HEK293T (cell line): ENCODE results near the gene CASP2.

ENCODE experiments used
- CTCF ChIA-PET: fragments of 350-600 bp; formaldehyde crosslinking; extraction: SDS; loops from one replicate; lab custom pipeline; 2021; ENCODE audit warnings: antibody characterized with exemption, inconsistent platforms; lab: Yijun Ruan, JAX
- POLR2A ChIA-PET: fragments of 350-600 bp; formaldehyde crosslinking; extraction: SDS; loops from one replicate; lab custom pipeline; 2020; ENCODE audit warnings: antibody characterized with exemption, inconsistent platforms; lab: Yijun Ruan, JAX
- DNase-seq: peaks from one replicate; pipeline ENCODE4 v3.0.0; 2012; ENCODE audit warnings: mixed read lengths; ENCODE audit errors: extremely low spot score
- ARNT ChIP-seq: fragments of 450-650 bp; IDR thresholded peaks from 2 replicates; pipeline ENCODE4 v1.6.1; 2017; ENCODE audit warnings: mild to moderate bottlenecking
- BHLHE40 ChIP-seq: fragments of 450-650 bp; IDR thresholded peaks from 2 replicates; pipeline ENCODE4 v1.6.1; 2016; ENCODE audit warnings: mild to moderate bottlenecking, moderate library complexity, borderline replicate concordance
- CTBP1 ChIP-seq: fragments of 450-650 bp; IDR thresholded peaks from 2 replicates; pipeline ENCODE4 v1.6.1; 2016; ENCODE audit warnings: borderline replicate concordance
- ELF4 ChIP-seq: fragments of 450-650 bp; IDR thresholded peaks from 2 replicates; pipeline ENCODE4 v1.6.1; 2017; ENCODE audit warnings: antibody characterized with exemption
- FOXA1 ChIP-seq: fragments of 450-650 bp; IDR thresholded peaks from 2 replicates; pipeline ENCODE4 v1.6.1; 2016; ENCODE audit warnings: mild to moderate bottlenecking
- FOXK2 ChIP-seq: fragments of 450-650 bp; IDR thresholded peaks from 2 replicates; pipeline ENCODE4 v1.6.1; 2016; ENCODE audit warnings: mild to moderate bottlenecking
- FOXM1 ChIP-seq: fragments of 450-650 bp; IDR thresholded peaks from 2 replicates; pipeline ENCODE4 v1.6.1; 2017; ENCODE audit warnings: mild to moderate bottlenecking, borderline replicate concordance
- HDGF ChIP-seq: fragments of 450-650 bp; IDR thresholded peaks from 2 replicates; pipeline ENCODE4 v1.6.1; 2017; ENCODE audit warnings: antibody characterized with exemption, borderline replicate concordance
- L3MBTL2 ChIP-seq: fragments of 450-650 bp; conservative IDR thresholded peaks from 2 replicates; pipeline ENCODE4 v1.6.1; 2016; ENCODE audit warnings: mild to moderate bottlenecking
- LEF1 ChIP-seq: fragments of 450-650 bp; IDR thresholded peaks from 2 replicates; pipeline ENCODE4 v1.6.1; 2017; ENCODE audit warnings: mild to moderate bottlenecking, borderline replicate concordance
- NFRKB ChIP-seq: fragments of 450-650 bp; IDR thresholded peaks from 2 replicates; pipeline ENCODE4 v1.6.1; 2016; ENCODE audit warnings: mild to moderate bottlenecking, moderate library complexity
- SP1 ChIP-seq: fragments of 450-650 bp; IDR thresholded peaks from 2 replicates; pipeline ENCODE4 v1.6.1; 2017
- SUZ12 ChIP-seq: fragments of 450-650 bp; IDR thresholded peaks from 2 replicates; pipeline ENCODE4 v1.6.1; 2016; ENCODE audit warnings: mild to moderate bottlenecking
- TARDBP ChIP-seq: fragments of 450-650 bp; IDR thresholded peaks from 2 replicates; pipeline ENCODE4 v1.6.1; 2016
- ZNF384 ChIP-seq: fragments of 450-650 bp; IDR thresholded peaks from 2 replicates; pipeline ENCODE4 v1.6.1; 2016
- TF ChIP-seq, protein P1 (sequence below): fragments of 450-650 bp; IDR thresholded peaks from 2 replicates; pipeline ENCODE4 v1.6.1; 2016

CASP2 gene

DNA sequence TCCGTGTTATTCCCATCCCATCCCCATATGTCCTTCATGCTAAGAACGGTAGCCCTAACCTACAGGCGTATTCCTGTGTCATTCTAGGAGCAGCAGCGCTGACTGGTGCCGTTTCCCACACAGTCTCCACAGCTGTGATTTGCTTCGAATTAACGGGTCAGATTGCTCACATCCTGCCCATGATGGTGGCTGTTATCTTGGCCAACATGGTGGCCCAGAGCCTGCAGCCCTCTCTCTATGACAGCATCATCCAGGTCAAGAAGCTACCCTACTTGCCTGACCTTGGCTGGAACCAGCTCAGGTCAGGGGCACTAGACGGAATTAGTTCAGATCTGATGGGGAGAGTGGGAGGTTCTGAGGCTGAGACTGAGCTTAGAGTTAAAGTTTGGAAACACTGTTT is 53.7 kb downstream of the CASP2 start:
- ChIA-PET POLR2A (no interaction called here), CTCF (no interaction called here)
- no peak for TF ChIP-seq TARDBP
- TF ChIP-seq ZNF384, result no peak
- TF ChIP-seq, protein P1, sequence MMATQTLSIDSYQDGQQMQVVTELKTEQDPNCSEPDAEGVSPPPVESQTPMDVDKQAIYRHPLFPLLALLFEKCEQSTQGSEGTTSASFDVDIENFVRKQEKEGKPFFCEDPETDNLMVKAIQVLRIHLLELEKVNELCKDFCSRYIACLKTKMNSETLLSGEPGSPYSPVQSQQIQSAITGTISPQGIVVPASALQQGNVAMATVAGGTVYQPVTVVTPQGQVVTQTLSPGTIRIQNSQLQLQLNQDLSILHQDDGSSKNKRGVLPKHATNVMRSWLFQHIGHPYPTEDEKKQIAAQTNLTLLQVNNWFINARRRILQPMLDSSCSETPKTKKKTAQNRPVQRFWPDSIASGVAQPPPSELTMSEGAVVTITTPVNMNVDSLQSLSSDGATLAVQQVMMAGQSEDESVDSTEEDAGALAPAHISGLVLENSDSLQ, result no peak
- no peak for TF ChIP-seq ARNT
- DNase-seq, result no peak

DNA sequence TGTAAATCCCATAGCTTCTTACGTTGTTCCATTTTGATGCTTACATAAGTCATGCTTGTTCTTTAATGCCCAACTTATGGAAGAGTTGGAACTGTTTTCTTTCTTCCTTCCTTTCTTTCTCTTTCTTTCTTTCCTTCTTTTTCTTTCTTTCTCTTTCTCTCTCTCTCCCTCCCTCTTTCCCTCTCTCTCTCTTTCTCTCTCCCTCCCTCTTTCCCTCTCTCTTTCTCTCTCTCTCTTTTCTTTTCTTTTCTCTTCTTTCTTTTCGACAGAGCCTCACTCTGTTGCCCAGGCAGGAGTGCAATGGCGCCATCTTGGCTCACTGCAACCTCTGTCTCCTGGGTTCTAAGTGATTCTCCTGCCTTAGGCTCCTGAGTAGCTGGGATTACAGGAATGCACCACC is 55.4 kb downstream of the CASP2 start:
- no peak for TF ChIP-seq BHLHE40
- no peak for TF ChIP-seq FOXM1
- TF ChIP-seq FOXK2, result no peak
- no peak for TF ChIP-seq ARNT
- no peak for TF ChIP-seq ZNF384

DNA sequence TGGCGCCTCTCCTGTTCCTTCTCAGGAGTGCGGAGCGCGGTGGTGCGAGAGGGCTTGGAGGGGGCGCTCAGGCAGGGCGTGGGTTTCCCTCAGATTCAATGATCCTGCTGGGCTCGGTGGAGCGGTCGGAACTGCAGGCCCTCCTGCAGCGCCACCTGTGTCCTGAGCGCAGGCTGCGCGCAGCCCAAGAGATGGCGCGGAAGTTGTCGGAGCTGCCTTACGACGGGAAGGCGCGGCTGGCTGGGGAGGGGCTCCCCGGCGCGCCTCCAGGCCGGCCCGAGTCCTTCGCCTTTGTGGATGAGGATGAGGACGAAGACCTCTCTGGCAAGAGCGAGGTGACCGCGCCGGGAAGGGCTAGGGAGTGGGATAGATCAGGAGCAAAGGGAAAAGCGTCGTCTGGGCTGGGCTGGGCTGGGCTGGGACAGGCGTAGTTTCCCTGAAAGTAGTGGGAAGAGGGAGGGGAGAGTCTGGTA is 57.3 kb downstream of the CASP2 start:
- TF ChIP-seq SUZ12 (no peak), L3MBTL2 (peak; percentile 45; the same call in 1 of the 2 replicates), FOXK2 (no peak), SP1 (no peak), ELF4 (no peak), CTBP1 (no peak), TARDBP (no peak)
- TF ChIP-seq, protein P1, result no peak
- ChIA-PET CTCF (interaction anchor here (0.6 to 2.7 kb wide), 10 partner anchors 9 to 758 kb away, joined by 3 to 12 read pairs (median 4); no protein-coding TSS in a partner anchor), POLR2A (interaction anchor here (1.2 kb wide), 1 partner anchor 9 kb away, joined by 4 read pairs; no protein-coding TSS in a partner anchor)
- DNase-seq, result peak; percentile 89

More for the DNA sequence above, 55.4 kb downstream of the CASP2 start:
- ChIA-PET CTCF (no interaction called here), POLR2A (no interaction called here)
- no peak for DNase-seq

DNA sequence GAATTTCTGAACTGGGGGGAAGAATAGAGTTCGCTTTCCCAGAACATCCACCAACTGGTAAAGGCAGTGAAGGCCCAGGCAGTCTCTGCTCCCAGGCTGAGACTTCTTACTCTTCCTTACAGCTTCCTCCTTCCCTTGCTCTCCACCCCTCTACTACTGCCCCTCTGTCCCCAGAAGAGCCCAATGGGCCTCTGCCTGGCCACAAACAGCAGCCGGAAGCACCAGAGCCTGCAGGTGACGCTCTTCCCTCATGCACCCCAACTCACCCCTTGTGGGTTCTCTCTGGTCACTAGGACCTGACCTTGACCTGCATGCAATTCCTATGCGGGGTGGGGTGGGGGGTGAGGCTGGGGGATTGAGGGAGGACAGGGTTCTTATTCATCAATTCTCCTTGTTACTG is 57.9 kb downstream of the CASP2 start:
- POLR2A ChIA-PET, result interaction anchor here (1.2 kb wide), 1 partner anchor 9 kb away, joined by 4 read pairs; no protein-coding TSS in a partner anchor
- TF ChIP-seq, protein P1, result no peak
- TF ChIP-seq SUZ12, result no peak
- TF ChIP-seq SP1, result no peak
- TF ChIP-seq HDGF, result no peak
- no peak for TF ChIP-seq CTBP1
- TF ChIP-seq FOXM1, result no peak
- no peak for TF ChIP-seq FOXA1
- DNase-seq, result no peak
- CTCF ChIA-PET, result interaction anchor here (0.9 to 2.7 kb wide), 6 partner anchors 9 to 71 kb away, joined by 3 to 12 read pairs (median 5); no protein-coding TSS in a partner anchor

DNA sequence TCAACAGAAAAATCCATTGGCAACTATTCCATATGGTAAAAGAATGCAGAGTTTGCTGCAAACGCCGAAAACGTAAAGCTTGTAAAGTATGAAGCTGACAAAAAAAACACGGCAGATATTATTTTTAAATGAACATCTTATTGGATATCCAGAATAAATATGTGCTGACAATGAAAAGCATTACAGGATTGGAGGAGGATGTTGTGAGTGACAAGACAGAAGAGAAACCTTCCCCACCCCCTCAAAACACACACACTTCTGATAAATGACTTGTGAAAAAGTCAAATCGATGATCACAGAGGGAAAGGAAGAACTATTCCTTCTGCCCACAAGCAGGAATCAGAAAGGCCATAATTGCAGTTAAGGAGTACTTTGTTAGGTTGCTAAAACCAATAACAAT is 59.8 kb downstream of the CASP2 start:
- TF ChIP-seq TARDBP, result no peak
- no peak for TF ChIP-seq FOXK2
- no peak for TF ChIP-seq ZNF384
- no peak for TF ChIP-seq BHLHE40
- TF ChIP-seq, protein P1, result no peak
- no peak for TF ChIP-seq SP1
- TF ChIP-seq SUZ12, result no peak
- TF ChIP-seq CTBP1, result no peak
- TF ChIP-seq HDGF, result no peak
- no peak for TF ChIP-seq LEF1
- no peak for TF ChIP-seq NFRKB
- no peak for TF ChIP-seq FOXA1
- POLR2A ChIA-PET, result no interaction called here
- CTCF ChIA-PET, result interaction anchor here (0.6 to 0.7 kb wide), 3 partner anchors 11 to 700 kb away, joined by 3 to 4 read pairs (median 3); no protein-coding TSS in a partner anchor
- DNase-seq, result no peak

DNA sequence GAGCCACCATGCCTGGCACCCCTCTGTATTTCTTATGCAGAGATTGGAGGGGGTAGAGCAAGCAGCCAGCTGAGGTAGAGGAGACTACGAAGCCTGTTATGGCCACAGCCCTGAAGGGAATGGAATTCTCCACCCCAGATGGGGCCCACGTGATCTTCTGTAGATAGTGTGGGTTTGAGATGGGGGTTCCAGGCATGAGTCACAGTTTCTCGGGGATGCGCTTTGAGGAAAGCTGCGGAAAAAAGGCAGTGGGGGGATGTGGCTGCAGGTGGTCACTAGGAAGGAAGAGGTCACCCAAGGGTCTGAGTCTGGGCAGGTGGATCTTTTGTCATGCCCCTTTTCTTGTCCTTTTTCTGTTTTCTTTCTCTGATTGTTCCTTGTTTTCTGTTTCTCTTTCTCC is 62.9 kb downstream of the CASP2 start:
- TF ChIP-seq ARNT (no peak), SUZ12 (no peak), L3MBTL2 (no peak), ELF4 (no peak), CTBP1 (no peak), TARDBP (no peak), FOXA1 (no peak), FOXK2 (no peak), LEF1 (no peak), NFRKB (no peak), FOXM1 (no peak), SP1 (no peak), ZNF384 (no peak), HDGF (no peak), BHLHE40 (no peak)
- TF ChIP-seq, protein P1, result no peak
- POLR2A ChIA-PET, result no interaction called here
- no peak for DNase-seq
- CTCF ChIA-PET, result no interaction called here
